GM12865 (cell line): ENCODE results near the gene NKAIN4.

Experiments used
- DNase-seq: peaks from one replicate; pipeline ENCODE4 v3.0.0; 2010; ENCODE audit warnings: low read depth
- H3K4me3 ChIP-seq: 2 replicates; pipeline ENCODE4 v1.5.1; 2011; ENCODE audit warnings: mild to moderate bottlenecking, low read depth, low read length, control low read depth
- TF ChIP-seq, protein P1 (sequence below): IDR thresholded peaks from 2 replicates; pipeline ENCODE4 v1.5.1; 2011; ENCODE audit warnings: low read length, control low read depth, low read depth, inconsistent platforms; ENCODE audit not compliant: insufficient read depth; ENCODE audit errors: missing control alignments

NKAIN4 gene

DNA sequence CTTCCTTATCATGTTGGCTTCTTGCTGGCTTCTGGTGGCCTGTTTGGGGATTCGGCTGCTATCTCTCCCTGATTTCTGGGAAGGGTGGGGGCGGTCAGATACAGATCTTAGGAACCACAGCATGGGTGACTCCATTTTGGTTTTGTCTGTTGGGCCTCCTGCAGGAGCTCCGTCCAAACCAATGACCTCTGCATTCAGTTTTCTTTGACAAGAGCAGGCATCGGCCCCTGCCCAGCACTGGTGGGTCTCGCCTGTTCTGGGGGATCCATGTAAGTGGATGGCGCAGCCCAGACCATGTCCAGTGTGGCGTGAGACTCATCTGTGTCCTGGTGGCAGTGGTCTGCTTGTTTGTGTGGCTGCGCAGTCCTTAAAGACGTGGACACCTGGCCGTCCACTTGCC is 9.7 kb upstream of the NKAIN4 start:
- no peak for DNase-seq
- H3K4me3 ChIP-seq, result no peak overlapping the region
- TF ChIP-seq, protein P1, sequence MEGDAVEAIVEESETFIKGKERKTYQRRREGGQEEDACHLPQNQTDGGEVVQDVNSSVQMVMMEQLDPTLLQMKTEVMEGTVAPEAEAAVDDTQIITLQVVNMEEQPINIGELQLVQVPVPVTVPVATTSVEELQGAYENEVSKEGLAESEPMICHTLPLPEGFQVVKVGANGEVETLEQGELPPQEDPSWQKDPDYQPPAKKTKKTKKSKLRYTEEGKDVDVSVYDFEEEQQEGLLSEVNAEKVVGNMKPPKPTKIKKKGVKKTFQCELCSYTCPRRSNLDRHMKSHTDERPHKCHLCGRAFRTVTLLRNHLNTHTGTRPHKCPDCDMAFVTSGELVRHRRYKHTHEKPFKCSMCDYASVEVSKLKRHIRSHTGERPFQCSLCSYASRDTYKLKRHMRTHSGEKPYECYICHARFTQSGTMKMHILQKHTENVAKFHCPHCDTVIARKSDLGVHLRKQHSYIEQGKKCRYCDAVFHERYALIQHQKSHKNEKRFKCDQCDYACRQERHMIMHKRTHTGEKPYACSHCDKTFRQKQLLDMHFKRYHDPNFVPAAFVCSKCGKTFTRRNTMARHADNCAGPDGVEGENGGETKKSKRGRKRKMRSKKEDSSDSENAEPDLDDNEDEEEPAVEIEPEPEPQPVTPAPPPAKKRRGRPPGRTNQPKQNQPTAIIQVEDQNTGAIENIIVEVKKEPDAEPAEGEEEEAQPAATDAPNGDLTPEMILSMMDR, result no peak

DNA sequence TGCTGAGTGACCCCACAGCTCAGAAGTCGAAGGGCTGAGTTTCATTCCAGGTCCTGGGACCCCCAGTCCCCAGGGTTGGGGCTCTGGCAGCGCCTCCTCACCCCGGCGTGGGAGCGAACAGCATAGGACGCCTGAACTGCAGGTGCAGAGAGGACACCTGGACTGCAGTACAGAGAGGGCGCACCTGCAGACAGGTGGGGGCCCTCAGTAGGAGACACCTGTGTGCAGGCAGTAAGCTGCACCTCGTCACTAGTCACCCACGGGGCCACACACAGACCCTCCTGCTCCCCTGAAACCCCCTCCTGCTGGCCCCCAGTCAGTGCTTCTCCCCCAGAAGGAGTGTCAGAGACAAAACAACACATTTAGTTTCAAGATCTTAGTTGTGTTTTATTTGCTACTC is 8.6 kb upstream of the NKAIN4 start:
- TF ChIP-seq, protein P1, result no peak
- no peak overlapping the region for H3K4me3 ChIP-seq
- DNase-seq, result no peak

DNA sequence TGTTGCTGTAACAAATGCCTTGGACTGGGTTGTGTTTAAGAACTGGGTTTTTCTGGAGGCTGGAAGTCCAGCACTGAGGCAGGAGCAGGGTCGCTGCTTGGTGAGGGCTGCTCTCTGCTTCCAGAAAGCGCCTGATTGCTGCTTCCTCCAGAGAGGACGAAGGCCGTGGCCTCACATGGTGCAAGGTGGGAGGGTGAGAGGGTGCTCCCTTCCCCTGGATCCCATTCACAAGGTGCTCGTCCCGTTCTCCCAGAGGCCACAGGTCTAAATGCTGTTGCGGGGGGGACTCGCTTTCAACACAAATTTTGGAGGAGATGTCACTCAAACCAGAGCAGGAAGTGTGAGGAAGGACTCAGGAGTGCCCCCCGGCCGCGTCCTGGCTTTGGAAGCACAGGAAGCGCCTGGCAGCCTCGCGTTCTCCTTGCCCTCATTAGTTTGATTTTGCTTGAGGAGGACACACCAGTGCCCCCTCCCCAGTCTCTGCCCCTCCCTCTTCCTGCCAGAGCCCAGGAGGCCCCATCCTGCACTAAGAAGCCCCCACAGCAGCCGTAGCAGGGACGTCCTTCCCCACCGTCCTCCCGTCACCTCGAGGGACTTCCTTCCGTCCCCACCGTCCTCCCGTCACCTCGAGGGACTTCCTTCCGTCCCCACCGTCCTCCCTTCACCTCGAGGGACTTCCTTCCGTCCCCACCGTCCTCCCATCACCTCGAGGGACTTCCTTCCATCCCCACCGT is 7.7 kb upstream of the NKAIN4 start:
- DNase-seq, result no peak
- TF ChIP-seq, protein P1, result no peak
- H3K4me3 ChIP-seq, result no peak overlapping the region

DNA sequence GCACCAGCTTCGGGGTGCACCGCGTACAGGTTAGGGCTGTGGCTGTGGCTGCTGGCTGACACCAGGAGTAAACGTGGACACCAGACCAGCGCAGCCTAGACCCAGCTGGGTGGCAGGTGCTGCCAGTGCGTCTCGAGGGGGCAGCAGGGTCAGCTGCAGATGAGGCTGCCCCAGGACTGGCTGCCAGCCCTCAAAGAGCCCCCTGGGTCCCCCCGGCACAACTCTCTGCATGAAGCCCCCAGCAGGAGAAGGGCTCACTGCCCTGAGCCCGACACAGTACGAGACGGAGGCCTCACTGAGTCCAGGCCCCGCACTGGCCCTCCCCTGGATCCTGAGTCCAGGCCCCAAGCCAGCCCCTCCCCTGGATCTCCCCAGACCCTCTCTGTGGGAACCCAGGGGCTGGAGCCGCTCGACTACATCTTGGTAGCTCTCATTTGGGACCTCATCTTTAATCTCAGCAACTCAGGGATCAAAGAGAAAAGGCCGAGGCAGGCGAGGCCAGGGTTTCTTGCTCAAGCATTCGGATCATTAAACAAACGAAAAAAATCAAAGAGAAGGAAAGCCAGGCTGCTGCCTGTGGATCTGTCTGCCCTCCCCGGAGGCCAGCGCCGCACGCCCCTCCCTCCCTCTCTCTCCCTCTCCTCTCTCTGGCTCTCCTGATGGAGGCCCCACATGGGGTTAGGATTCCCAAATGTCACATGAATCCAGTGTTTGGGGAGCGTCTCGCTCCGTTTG is 7.0 kb upstream of the NKAIN4 start:
- TF ChIP-seq, protein P1, result no peak
- DNase-seq, result no peak
- no peak overlapping the region for H3K4me3 ChIP-seq

DNA sequence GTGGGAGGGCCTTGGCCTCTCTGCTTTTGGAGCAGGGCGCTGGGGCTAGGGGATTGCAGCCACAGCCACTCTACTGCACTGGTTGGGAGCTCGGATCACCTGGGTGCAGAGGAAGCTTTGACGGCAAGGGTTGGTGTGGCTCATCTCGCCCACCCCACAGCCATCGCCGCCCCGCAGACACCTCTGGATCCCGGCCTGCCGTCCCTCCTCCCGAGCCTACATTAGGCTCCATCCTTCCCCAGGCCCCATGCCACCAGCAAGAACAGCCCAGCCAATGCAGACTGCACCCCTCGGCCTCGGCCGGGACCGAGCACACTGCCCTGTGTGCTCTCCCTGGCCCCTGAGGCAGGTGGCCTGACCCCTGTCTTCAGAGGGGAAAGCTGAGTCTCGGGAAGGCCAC is 6.3 kb upstream of the NKAIN4 start:
- no peak for DNase-seq
- no peak overlapping the region for H3K4me3 ChIP-seq
- TF ChIP-seq, protein P1, result no peak

DNA sequence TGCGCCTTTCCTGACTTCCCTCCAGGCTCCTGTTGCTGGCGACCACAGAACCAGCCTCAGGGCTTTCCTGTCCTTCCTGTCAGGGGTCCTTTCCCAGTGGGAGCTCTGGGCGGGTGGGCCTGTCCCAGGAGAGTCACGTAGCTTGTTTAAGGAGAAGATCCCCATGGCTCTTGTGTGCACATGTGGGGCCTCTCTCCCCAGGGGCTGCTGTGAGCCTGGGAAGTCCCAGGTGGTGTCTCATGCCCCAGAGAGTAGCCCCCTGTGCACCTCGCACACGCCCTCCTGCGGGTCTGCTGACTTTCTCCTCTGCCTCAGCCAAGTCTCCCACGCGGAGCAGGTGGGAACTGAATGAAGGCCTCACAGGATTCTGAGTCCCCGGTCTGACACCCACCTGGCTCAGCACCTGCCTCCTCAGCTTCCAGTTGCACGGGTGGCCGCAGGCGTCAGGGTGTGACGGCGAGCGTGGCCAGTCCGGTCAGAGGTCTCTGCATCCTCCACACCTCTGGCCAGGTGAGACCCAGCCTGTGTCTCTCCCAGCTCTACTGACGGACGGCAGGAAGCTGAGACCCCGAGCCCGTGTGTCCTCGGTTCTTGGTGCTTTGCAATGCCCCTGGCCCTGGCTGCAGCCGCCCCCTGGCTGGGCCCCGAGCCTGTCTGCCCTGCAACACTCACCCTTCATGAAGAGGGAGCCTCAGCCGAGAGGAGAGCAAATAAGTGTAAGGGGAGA is 5.6 kb upstream of the NKAIN4 start:
- no peak for DNase-seq
- H3K4me3 ChIP-seq, result no peak overlapping the region
- TF ChIP-seq, protein P1, result no peak
